Astrocyte (in vitro differentiated cells and primary cell): ENCODE results near the gene PBX2.

Experiments
- CTCF ChIP-seq: IDR thresholded peaks from 2 replicates; pipeline ENCODE4 v1.5.1; 2011; ENCODE audit warnings: low read depth, mild to moderate bottlenecking, inconsistent platforms, low read length, moderate library complexity; ENCODE audit not compliant: insufficient read depth
- EZH2 ChIP-seq: IDR thresholded peaks from 2 replicates; pipeline ENCODE4 v1.6.1; 2012; ENCODE audit warnings: mild to moderate bottlenecking, low read length, inconsistent platforms; ENCODE audit not compliant: insufficient read depth

GRCh38 chr6:32202186-32202585 lies 12.2 kb upstream of the PBX2 start:
- no peak for TF ChIP-seq CTCF
- TF ChIP-seq EZH2, result no peak
